GM12801 (cell line): ENCODE measurements around the gene PLEKHH3.

Experiments used
- TF ChIP-seq, protein P1 (sequence below): IDR thresholded peaks from one replicate; pipeline ENCODE4 v1.5.1; 2011; ENCODE audit warnings: control low read depth; ENCODE audit not compliant: insufficient read length; ENCODE audit errors: extremely low read depth

PLEKHH3 gene

GRCh38 chr17:42679492-42680330, 2.9 kb upstream of the PLEKHH3 start:
- TF ChIP-seq, protein P1, sequence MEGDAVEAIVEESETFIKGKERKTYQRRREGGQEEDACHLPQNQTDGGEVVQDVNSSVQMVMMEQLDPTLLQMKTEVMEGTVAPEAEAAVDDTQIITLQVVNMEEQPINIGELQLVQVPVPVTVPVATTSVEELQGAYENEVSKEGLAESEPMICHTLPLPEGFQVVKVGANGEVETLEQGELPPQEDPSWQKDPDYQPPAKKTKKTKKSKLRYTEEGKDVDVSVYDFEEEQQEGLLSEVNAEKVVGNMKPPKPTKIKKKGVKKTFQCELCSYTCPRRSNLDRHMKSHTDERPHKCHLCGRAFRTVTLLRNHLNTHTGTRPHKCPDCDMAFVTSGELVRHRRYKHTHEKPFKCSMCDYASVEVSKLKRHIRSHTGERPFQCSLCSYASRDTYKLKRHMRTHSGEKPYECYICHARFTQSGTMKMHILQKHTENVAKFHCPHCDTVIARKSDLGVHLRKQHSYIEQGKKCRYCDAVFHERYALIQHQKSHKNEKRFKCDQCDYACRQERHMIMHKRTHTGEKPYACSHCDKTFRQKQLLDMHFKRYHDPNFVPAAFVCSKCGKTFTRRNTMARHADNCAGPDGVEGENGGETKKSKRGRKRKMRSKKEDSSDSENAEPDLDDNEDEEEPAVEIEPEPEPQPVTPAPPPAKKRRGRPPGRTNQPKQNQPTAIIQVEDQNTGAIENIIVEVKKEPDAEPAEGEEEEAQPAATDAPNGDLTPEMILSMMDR, result no peak

DNA sequence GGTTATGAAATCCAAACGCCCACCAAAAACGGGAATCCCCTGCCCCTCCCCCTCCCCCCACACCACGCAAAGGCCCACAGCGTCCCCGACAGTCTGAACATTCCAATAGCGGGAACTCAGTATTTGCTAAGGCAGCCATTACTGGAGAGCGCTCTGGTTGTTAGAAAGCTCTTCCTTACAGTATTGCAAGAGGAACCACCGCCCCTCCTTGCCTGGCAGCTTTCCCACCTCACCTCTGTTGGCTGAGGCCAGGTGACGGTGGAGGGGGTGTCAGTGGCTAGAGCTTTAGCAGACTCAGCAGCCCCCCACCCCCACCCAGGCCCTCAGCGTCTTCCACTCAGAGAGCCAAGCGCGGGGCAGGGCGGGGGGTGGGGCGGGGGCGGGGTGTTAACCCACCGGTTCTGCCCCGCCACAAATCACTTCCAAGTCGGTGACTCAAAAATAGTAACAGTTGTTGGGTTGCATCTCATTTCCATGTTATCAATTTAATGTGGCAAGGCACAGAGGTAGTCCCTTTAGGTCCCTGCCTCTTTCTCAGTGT, 2.2 kb upstream of the PLEKHH3 start:
- TF ChIP-seq, protein P1, result no peak

DNA sequence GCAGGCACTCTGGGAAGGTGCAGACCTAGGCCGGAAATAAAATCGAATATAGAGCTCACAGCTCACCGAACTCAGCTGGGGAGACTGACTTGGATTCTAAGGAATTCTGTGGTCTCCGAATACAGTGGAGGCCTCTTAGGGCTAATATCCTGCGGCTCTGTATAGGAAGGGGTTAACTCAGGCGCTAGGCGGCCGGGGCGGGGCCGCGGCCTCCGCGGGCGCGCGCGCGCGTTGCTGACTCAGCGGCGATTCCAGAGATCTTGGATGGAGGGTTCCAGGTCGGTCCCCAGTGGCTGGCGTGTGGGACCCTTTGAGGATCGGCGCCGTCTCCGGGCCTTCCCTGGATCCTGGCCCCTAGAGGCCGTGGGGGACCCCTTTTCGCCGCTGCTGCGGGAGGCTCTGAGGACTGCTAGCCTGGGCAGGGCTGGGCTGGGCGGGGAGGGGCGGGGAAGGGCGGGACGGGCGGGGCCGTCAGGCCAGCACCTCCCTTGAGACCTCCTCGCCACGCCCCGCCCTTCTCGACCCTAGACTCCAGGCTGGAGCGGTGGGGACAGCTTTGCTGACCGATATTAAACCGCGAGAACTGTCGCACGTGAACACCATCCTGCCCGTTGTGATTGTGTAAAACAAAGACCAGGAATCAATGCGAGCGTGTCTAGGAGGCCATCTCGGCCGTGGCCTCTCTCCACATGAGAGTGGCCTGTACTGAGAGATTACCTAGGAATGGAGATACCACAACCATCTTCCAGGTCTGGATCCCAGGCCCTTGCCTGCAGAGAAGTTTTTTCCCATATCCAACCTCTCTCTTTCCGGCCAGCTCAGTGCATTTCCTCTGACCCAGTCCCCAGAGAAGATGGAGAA, 1.4 kb upstream of the PLEKHH3 start:
- TF ChIP-seq, protein P1, result no peak

GRCh38 chr17:42677012-42677857, 441 bp upstream of the PLEKHH3 start:
- TF ChIP-seq, protein P1, result no peak

DNA sequence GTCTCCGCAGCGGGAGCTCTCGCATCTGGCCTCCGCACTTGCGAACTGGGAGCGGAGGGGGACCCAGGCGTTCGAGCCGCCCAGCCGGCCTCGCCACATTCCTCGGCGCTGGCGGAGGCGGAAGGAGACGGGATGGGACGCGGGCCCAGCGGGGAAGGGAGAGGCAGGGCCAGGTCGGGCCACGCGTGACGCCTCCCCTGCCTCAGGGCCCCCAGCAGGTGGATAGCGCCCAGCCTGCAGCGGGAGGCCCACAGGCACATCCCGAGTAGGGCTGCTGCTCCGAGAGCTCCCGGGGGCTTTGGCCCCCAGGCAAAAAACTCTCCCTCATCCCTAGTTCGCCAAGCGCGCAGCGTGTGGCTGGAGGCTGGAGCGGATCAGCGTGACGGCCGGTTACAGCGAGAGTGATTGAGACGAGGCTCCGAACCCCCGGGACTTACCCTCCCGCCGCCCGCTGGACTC, 800 bp downstream of the PLEKHH3 start:
- TF ChIP-seq, protein P1, result no peak

- TF ChIP-seq, protein P1, result no peak
Observed at GRCh38 chr17:42675348-42675964, 1.3 kb downstream of the PLEKHH3 start.
